ENCODE data around the gene CDC14B. TPM values are rescaled to one million over a fixed set of nuclear protein-coding genes. Genes with fewer than 3 reads are reported as not detected.
A peak's percentile ranks its signal among the peaks of the same experiment; 100 is the strongest.
"Not testable (repeated sequence)": the region's sequence is repeated elsewhere in the genome, so short reads cannot be mapped to it uniquely, and the experiment has no call there.

CDC14B gene
- polyA plus RNA-seq, 4 donors, result 8.5 to 20.8 (median 14.1) TPM

DNA sequence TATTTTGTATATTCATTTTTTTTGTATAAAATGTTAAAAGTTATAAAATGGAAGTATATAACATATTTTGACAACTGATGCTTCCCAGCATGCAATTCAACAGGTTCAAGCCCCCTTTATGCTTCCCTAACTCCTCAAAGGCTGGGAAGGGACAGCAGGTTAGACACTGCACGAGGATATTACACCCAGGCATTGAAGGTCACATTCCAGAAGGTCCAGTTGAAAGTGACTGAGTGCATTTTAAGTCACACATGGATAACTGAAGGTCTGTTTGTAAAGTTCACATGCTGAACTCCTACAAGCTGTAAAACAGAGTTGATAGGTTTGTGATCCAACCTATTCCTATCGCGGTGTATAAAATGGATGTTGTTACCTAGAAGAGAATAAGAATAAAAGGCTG is 21.9 kb upstream of the CDC14B start:
- no peak for DNase-seq
- 82 to 89% (median 87%) methylated on average over 3 of the region's 3 CpGs for WGBS, 3 donors
- Histone ChIP-seq H3K27me3 (ENCODE audit: control insufficient read depth in 3 of 3, insufficient read depth in 3 of 3, low read length in 3 of 3) (no peaks in the 10 kb centered on the region), H3K36me3 (ENCODE audit: control insufficient read depth in 3 of 3, insufficient read depth in 2 of 3, low read depth in 1 of 3, low read length in 3 of 3) (peaks cover under 1 to 6% (median 4%) of the 10 kb centered on the region in 3 donors), H3K4me1 (ENCODE audit: control insufficient read depth in 3 of 3, insufficient read depth in 2 of 3, low read depth in 1 of 3, low read length in 2 of 3) (no peaks in the 10 kb centered on the region), H3K9me3 (ENCODE audit: control insufficient read depth in 2 of 2, insufficient read depth in 1 of 2, low read depth in 1 of 2, low read length in 1 of 2) (no peaks in the 10 kb centered on the region), H3K27ac (ENCODE audit: low read depth in 1 of 3, low read length in 2 of 3) (no peak overlapping the region), H3K4me3 (ENCODE audit: low read depth in 1 of 3, low read length in 3 of 3) (no peak overlapping the region)
- FAIRE-seq, result no peak

DNA sequence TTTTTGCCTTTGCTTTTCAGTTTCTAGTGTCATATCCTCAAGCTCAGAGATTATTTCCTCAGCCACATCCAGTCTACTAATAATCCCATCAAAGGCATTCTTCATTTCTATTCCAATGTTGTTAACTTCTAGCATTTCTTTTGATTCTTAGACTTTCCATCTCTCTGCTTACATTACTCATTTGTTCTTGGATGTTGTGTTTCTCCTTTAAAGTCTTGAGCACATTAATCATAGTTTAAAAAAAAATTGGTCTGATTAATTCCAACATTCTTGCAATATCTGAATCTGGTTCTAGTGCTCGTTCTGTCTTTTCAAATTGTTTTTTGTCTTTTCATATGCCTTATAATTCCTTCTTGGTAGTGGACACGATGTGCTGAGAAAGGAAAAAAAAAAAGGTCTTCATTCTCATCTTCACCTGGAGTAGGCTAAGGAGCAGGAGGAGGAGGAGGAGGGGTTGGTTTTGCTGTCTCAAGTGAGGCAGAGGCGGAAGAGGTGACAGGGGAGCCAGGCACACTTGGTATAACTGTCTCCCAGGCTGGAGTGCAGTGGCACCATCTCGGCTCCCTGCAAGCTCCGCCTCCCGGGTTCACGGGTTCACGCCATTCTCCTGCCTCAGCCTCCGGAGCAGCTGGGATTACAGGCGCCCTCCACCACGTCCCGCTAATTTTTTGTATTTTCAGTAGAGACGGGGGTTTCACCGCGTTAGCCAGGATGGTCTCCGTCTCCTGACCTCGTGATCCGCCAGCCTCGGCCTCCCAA is 19.1 kb upstream of the CDC14B start:
- no peak for DNase-seq
- 89 to 93% (median 91%) methylated on average over 19 of the region's 19 CpGs for WGBS, 3 donors
- no peak for FAIRE-seq
- Histone ChIP-seq H3K9me3 (ENCODE audit: control insufficient read depth in 2 of 2, insufficient read depth in 1 of 2, low read depth in 1 of 2, low read length in 1 of 2) (no peaks in the 10 kb centered on the region), H3K4me1 (ENCODE audit: control insufficient read depth in 3 of 3, insufficient read depth in 2 of 3, low read depth in 1 of 3, low read length in 2 of 3) (no peaks in the 10 kb centered on the region), H3K27ac (ENCODE audit: low read depth in 1 of 3, low read length in 2 of 3) (no peak overlapping the region), H3K27me3 (ENCODE audit: control insufficient read depth in 3 of 3, insufficient read depth in 3 of 3, low read length in 3 of 3) (no peaks in the 10 kb centered on the region), H3K4me3 (ENCODE audit: low read depth in 1 of 3, low read length in 3 of 3) (no peak overlapping the region), H3K36me3 (ENCODE audit: control insufficient read depth in 3 of 3, insufficient read depth in 2 of 3, low read depth in 1 of 3, low read length in 3 of 3) (peaks cover 0 to 4% (median 0%) of the 10 kb centered on the region in 3 donors)

DNA sequence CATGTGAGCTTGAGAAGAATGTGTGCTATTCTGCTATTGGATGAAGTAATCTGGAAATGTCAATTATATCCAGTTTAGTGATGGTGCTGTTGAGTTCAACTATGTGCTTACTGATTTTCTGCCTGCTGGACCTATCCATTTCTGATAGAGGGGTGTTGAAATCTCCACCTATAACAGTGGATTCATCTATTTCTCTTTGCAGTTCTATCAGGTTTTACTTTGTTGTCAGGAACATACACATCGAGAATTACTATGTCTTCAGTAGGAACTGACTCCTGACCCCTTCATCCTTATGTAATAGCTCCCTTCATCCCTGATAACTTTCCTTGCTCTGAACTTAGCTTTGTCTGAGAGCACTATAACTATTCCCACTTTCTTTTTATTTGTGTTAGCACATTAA is 16.7 kb upstream of the CDC14B start:
- no peak for DNase-seq
- WGBS, 3 donors, result 61 to 94% (median 75%) methylated on average over 1 of the region's 1 CpG
- no peaks in the 10 kb centered on the region for H3K4me1 ChIP-seq (ENCODE audit: control insufficient read depth in 3 of 3, insufficient read depth in 2 of 3, low read depth in 1 of 3, low read length in 2 of 3)
- H3K4me3 ChIP-seq (ENCODE audit: low read depth in 1 of 3, low read length in 3 of 3), result no peak overlapping the region
- H3K27me3 ChIP-seq (ENCODE audit: control insufficient read depth in 3 of 3, insufficient read depth in 3 of 3, low read length in 3 of 3), result no peaks in the 10 kb centered on the region
- H3K36me3 ChIP-seq (ENCODE audit: control insufficient read depth in 3 of 3, insufficient read depth in 2 of 3, low read depth in 1 of 3, low read length in 3 of 3), result no peaks in the 10 kb centered on the region
- H3K27ac ChIP-seq (ENCODE audit: low read depth in 1 of 3, low read length in 2 of 3), result no peak overlapping the region
- no peaks in the 10 kb centered on the region for H3K9me3 ChIP-seq (ENCODE audit: control insufficient read depth in 2 of 2, insufficient read depth in 1 of 2, low read depth in 1 of 2, low read length in 1 of 2)
- no peak for FAIRE-seq

DNA sequence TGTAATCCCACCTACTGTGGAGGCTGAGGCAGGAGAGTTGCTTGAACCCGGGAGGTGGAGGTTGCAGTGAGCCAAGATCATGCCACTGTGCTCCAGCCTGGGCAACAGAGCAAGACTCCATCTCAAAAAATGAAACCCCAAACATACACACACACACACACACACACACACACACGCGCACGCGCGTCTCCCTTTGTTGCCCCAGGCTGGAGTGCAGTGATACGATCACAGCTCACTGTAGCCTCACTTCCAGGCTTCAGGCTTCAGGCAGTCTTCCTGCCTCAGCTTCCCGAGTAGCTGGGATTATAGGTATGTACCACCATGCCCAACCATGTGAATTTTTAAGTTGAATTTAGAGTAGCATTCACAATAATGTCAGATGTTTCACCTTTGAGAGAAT is 13.9 kb upstream of the CDC14B start:
- WGBS, 3 donors, result 88 to 94% (median 90%) methylated on average over 8 of the region's 8 CpGs
- not testable (repeated sequence) for H3K4me1 ChIP-seq (ENCODE audit: control insufficient read depth in 3 of 3, insufficient read depth in 2 of 3, low read depth in 1 of 3, low read length in 2 of 3); H3K9me3 ChIP-seq (ENCODE audit: control insufficient read depth in 2 of 2, insufficient read depth in 1 of 2, low read depth in 1 of 2, low read length in 1 of 2); FAIRE-seq; H3K36me3 ChIP-seq (ENCODE audit: control insufficient read depth in 3 of 3, insufficient read depth in 2 of 3, low read depth in 1 of 3, low read length in 3 of 3); DNase-seq; H3K4me3 ChIP-seq (ENCODE audit: low read depth in 1 of 3, low read length in 3 of 3); H3K27me3 ChIP-seq (ENCODE audit: control insufficient read depth in 3 of 3, insufficient read depth in 3 of 3, low read length in 3 of 3); H3K27ac ChIP-seq (ENCODE audit: low read depth in 1 of 3, low read length in 2 of 3)

DNA sequence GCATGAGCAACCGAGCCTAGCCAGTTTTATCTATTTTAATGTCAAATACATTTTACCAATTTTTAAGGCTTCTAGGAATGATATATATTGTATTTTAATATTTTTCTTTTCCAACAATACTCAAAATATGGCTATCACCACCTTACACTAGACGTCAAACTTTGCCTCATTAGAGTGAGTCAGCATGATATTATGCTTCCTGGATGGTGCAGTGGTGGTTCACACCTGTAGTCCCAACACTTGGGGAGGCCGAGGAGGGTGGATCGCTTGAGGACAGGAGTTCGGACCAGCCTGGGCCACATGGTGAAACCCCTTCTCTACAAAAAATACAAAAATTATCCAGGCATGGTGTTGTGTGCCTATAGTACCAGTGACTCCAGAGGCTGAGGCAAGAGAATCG is 7.3 kb upstream of the CDC14B start:
- H3K4me1 ChIP-seq (ENCODE audit: control insufficient read depth in 3 of 3, insufficient read depth in 2 of 3, low read depth in 1 of 3, low read length in 2 of 3), result no peaks in the 10 kb centered on the region
- DNase-seq (no peak), FAIRE-seq (no peak)
- H3K4me3 ChIP-seq (ENCODE audit: low read depth in 1 of 3, low read length in 3 of 3), result no peak overlapping the region
- H3K36me3 ChIP-seq (ENCODE audit: control insufficient read depth in 3 of 3, insufficient read depth in 2 of 3, low read depth in 1 of 3, low read length in 3 of 3), result no peaks in the 10 kb centered on the region
- H3K9me3 ChIP-seq (ENCODE audit: control insufficient read depth in 2 of 2, insufficient read depth in 1 of 2, low read depth in 1 of 2, low read length in 1 of 2), result no peaks in the 10 kb centered on the region
- H3K27ac ChIP-seq (ENCODE audit: low read depth in 1 of 3, low read length in 2 of 3), result no peak overlapping the region
- H3K27me3 ChIP-seq (ENCODE audit: control insufficient read depth in 3 of 3, insufficient read depth in 3 of 3, low read length in 3 of 3), result no peaks in the 10 kb centered on the region
- 82 to 85% (median 83%) methylated on average over 6 of the region's 6 CpGs for WGBS, 3 donors

DNA sequence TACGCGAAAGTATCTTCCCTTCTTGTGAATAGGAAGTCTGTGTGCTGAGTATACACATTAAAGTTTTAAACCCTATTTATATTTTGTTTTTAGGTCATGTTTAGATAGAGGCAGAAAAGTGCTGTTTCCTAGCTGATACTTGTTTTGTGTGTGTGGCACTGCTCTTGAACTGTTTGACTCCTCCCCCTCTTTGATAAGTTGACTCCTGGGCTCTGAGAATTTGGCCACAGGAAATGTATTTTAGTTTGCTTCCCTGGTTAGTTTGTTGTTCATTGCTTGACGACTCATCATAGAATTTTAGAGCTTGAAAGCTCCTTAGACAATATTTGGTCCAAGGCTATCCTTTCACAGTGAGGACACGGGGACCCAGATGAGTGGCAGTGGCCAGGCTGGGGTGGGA is 2.0 kb upstream of the CDC14B start:
- WGBS, 3 donors, result 74 to 80% (median 78%) methylated on average over 4 of the region's 4 CpGs
- no peaks in the 10 kb centered on the region for H3K27me3 ChIP-seq (ENCODE audit: control insufficient read depth in 3 of 3, insufficient read depth in 3 of 3, low read length in 3 of 3)

DNA sequence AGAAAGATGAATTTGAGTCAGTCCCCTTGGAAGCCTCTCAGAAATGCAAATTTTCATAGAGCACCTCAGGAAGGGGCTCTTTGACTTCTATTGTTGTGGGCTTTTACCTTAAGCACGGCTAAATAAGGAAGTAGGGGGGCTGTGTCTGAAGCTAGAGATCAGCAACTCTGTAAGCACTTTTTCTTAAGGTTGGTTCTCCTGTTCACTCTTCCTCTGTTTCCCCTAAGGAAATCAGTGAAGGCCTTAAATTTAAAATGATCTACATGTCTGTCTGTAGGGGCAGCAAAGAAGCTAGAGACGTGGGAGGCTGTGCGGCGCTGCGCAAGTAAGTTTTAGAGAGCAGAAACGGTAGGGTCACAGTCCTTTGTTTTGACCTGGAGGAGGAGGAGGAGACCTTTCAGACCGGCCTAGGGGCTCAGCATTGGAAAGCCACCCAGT is 1.2 kb upstream of the CDC14B start:
- FAIRE-seq (no peak), DNase-seq (no peak)
- H3K4me3 ChIP-seq (ENCODE audit: low read depth in 1 of 3, low read length in 3 of 3), result no peak overlapping the region
- H3K36me3 ChIP-seq (ENCODE audit: control insufficient read depth in 3 of 3, insufficient read depth in 2 of 3, low read depth in 1 of 3, low read length in 3 of 3), result no peaks in the 10 kb centered on the region
- H3K4me1 ChIP-seq (ENCODE audit: control insufficient read depth in 3 of 3, insufficient read depth in 2 of 3, low read depth in 1 of 3, low read length in 2 of 3), result peaks cover 0 to 6% (median 0%) of the 10 kb centered on the region in 3 donors
- H3K27ac ChIP-seq (ENCODE audit: low read depth in 1 of 3, low read length in 2 of 3), result no peak overlapping the region
- 60 to 88% (median 79%) methylated on average over 7 of the region's 7 CpGs for WGBS, 3 donors
- no peaks in the 10 kb centered on the region for H3K27me3 ChIP-seq (ENCODE audit: control insufficient read depth in 3 of 3, insufficient read depth in 3 of 3, low read length in 3 of 3)
- H3K9me3 ChIP-seq (ENCODE audit: control insufficient read depth in 2 of 2, insufficient read depth in 1 of 2, low read depth in 1 of 2, low read length in 1 of 2), result no peaks in the 10 kb centered on the region

More for the DNA sequence above, 2.0 kb upstream of the CDC14B start:
- H3K9me3 ChIP-seq (ENCODE audit: control insufficient read depth in 2 of 2, insufficient read depth in 1 of 2, low read depth in 1 of 2, low read length in 1 of 2), result no peaks in the 10 kb centered on the region
- no peak overlapping the region for H3K27ac ChIP-seq (ENCODE audit: low read depth in 1 of 3, low read length in 2 of 3)
- H3K4me3 ChIP-seq (ENCODE audit: low read depth in 1 of 3, low read length in 3 of 3), result no peak overlapping the region
- no peak for FAIRE-seq
- H3K36me3 ChIP-seq (ENCODE audit: control insufficient read depth in 3 of 3, insufficient read depth in 2 of 3, low read depth in 1 of 3, low read length in 3 of 3), result no peaks in the 10 kb centered on the region
- peaks cover 0 to 6% (median 0%) of the 10 kb centered on the region in 3 donors for H3K4me1 ChIP-seq (ENCODE audit: control insufficient read depth in 3 of 3, insufficient read depth in 2 of 3, low read depth in 1 of 3, low read length in 2 of 3)
- no peak for DNase-seq

DNA sequence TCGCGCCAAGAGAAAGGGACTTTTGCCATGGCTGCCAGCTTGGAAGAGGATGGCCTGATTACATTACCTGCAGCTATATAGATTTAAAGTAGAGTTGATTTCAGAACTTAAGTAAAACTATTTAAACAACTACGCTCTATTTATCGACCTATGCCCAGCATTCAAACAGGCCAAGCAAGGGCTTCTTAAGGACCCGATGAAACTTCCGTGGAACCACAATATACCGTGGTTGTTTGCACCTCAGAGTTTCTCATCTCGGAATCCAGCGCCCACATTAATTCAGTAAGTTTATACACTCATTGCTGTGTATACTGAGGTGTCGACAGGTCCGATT is 505 bp upstream of the CDC14B start:
- Histone ChIP-seq H3K27ac (ENCODE audit: low read depth in 1 of 3, low read length in 2 of 3) (peak overlapping the region in 2 of 3 donors; percentile 75 to 84), H3K36me3 (ENCODE audit: control insufficient read depth in 3 of 3, insufficient read depth in 2 of 3, low read depth in 1 of 3, low read length in 3 of 3) (no peaks in the 10 kb centered on the region), H3K9me3 (ENCODE audit: control insufficient read depth in 2 of 2, insufficient read depth in 1 of 2, low read depth in 1 of 2, low read length in 1 of 2) (no peaks in the 10 kb centered on the region), H3K27me3 (ENCODE audit: control insufficient read depth in 3 of 3, insufficient read depth in 3 of 3, low read length in 3 of 3) (no peaks in the 10 kb centered on the region), H3K4me1 (ENCODE audit: control insufficient read depth in 3 of 3, insufficient read depth in 2 of 3, low read depth in 1 of 3, low read length in 2 of 3) (peaks cover 0 to 6% (median 0%) of the 10 kb centered on the region in 3 donors), H3K4me3 (ENCODE audit: low read depth in 1 of 3, low read length in 3 of 3) (peak overlapping the region; percentile 58 to 85 (median 63))
- WGBS, 3 donors, result 28 to 51% (median 38%) methylated on average over 11 of the region's 11 CpGs
- DNase-seq, result no peak
- no peak for FAIRE-seq

DNA sequence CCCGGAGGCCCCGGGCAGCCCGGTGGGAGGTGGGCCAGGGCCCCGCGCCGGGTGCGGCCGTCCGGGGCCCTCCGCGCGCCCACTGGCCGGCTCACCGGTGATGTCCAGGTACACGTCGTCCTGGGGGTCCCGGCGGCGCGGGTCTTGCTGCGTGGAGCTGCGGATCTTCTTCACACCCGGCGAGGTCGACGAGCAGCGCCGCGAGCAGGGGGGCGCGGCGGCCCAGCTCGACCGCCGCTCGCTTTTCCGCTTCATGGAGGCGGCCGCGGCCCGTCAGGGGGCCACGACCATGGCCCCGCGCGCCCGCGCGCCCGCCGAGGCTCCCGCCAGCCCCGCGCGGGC is 548 bp downstream of the CDC14B start:
- peak overlapping the region; percentile 63 to 85 (median 72) for H3K4me3 ChIP-seq (ENCODE audit: low read depth in 1 of 3, low read length in 3 of 3)
- 0 to 1% (median 1%) methylated on average over 15 to 54 of the region's 54 CpGs for WGBS, 3 donors
- H3K27me3 ChIP-seq (ENCODE audit: control insufficient read depth in 3 of 3, insufficient read depth in 3 of 3, low read length in 3 of 3), result no peaks in the 10 kb centered on the region
- no peaks in the 10 kb centered on the region for H3K36me3 ChIP-seq (ENCODE audit: control insufficient read depth in 3 of 3, insufficient read depth in 2 of 3, low read depth in 1 of 3, low read length in 3 of 3)
- no peaks in the 10 kb centered on the region for H3K9me3 ChIP-seq (ENCODE audit: control insufficient read depth in 2 of 2, insufficient read depth in 1 of 2, low read depth in 1 of 2, low read length in 1 of 2)
- FAIRE-seq (no peak), DNase-seq (peak in 1 of 2 donors; percentile 44)
- H3K27ac ChIP-seq (ENCODE audit: low read depth in 1 of 3, low read length in 2 of 3), result peak overlapping the region in 1 of 3 donors; percentile 35
- peaks cover 0 to 6% (median 0%) of the 10 kb centered on the region in 3 donors for H3K4me1 ChIP-seq (ENCODE audit: control insufficient read depth in 3 of 3, insufficient read depth in 2 of 3, low read depth in 1 of 3, low read length in 2 of 3)
